GM23338 (cell line): Measurements from ENCODE around the gene TSFM. TPM values are rescaled to one million over a fixed set of nuclear protein-coding genes. Genes with fewer than 3 reads are reported as not detected.

Experiments
- ATAC-seq: fragments of 200-7000 bp; cut with Tn5 transposase; 3 replicates; pipeline ENCODE4 v1.9.1; 2020
- DNase-seq: peaks from one replicate; pipeline ENCODE4 v3.0.0-alpha.2; 2015; ENCODE audit warnings: low spot score
- H2AFZ ChIP-seq: fragments of 200-600 bp; sonication (generic); 2 replicates; pipeline ENCODE4 v1.8.0; 2016; ENCODE audit warnings: antibody characterized with exemption, mild to moderate bottlenecking, moderate library complexity
- H3F3A ChIP-seq: fragments of 200-600 bp; sonication (generic); replicated peaks from 2 replicates; pipeline ENCODE4 v1.8.0; 2017; ENCODE audit warnings: antibody characterized with exemption, mixed run types, low read depth
- H3K27ac ChIP-seq: fragments of 200-600 bp; sonication (generic); 2 replicates; pipeline ENCODE4 v1.6.1; 2016; ENCODE audit warnings: low read depth
- H3K27me3 ChIP-seq: fragments of 200-600 bp; sonication (generic); 2 replicates; pipeline ENCODE4 v1.8.0; 2016; ENCODE audit warnings: mild to moderate bottlenecking, mixed run types, moderate library complexity; ENCODE audit not compliant: insufficient read depth
- H3K36me3 ChIP-seq: fragments of 200-600 bp; sonication (generic); 2 replicates; pipeline ENCODE4 v1.8.0; 2016; ENCODE audit warnings: mild to moderate bottlenecking; ENCODE audit not compliant: insufficient read depth
- H3K4me1 ChIP-seq: fragments of 200-600 bp; sonication (generic); 2 replicates; pipeline ENCODE4 v1.8.0; 2016; ENCODE audit warnings: mild to moderate bottlenecking, moderate library complexity; ENCODE audit not compliant: insufficient read depth
- H3K4me2 ChIP-seq: fragments of 200-600 bp; sonication (generic); 2 replicates; pipeline ENCODE4 v1.7.1; 2017; ENCODE audit warnings: mixed run types
- H3K4me3 ChIP-seq: fragments of 200-600 bp; sonication (generic); 2 replicates; pipeline ENCODE4 v1.6.1; 2016; ENCODE audit warnings: mixed run types
- H3K79me2 ChIP-seq: fragments of 200-600 bp; sonication (generic); replicated peaks from 2 replicates; pipeline ENCODE4 v1.8.0; 2017; ENCODE audit warnings: mild to moderate bottlenecking; ENCODE audit not compliant: insufficient read depth
- H3K9me2 ChIP-seq: fragments of 200-600 bp; sonication (generic); 2 replicates; pipeline ENCODE4 v1.8.0; 2017; ENCODE audit not compliant: insufficient read depth
- H4K20me1 ChIP-seq: fragments of 200-600 bp; sonication (generic); replicated peaks from 2 replicates; pipeline ENCODE4 v1.8.0; 2017; ENCODE audit warnings: mild to moderate bottlenecking; ENCODE audit not compliant: insufficient read depth
- H3K27ac Mint-ChIP-seq: 2 replicates; pipeline ENCODE4 v1.8.0; 2020; ENCODE audit warnings: inconsistent platforms, mild to moderate bottlenecking, moderate library complexity, mixed read lengths
- H3K27me3 Mint-ChIP-seq: 3 replicates; pipeline ENCODE4 v1.8.0; 2022; ENCODE audit warnings: low read depth, mild to moderate bottlenecking, moderate library complexity, mixed read lengths, inconsistent platforms; ENCODE audit not compliant: insufficient read depth, poor library complexity
- H3K36me3 Mint-ChIP-seq: 3 replicates; pipeline ENCODE4 v1.8.0; 2021; ENCODE audit warnings: low read depth, mild to moderate bottlenecking, inconsistent platforms, moderate library complexity, mixed read lengths
- H3K4me1 Mint-ChIP-seq: 3 replicates; pipeline ENCODE4 v1.8.0; 2020; ENCODE audit warnings: mild to moderate bottlenecking, inconsistent platforms, mixed read lengths
- H3K4me3 Mint-ChIP-seq: 3 replicates; pipeline ENCODE4 v1.8.0; 2021; ENCODE audit warnings: moderate library complexity, mild to moderate bottlenecking, inconsistent platforms, mixed read lengths
- H3K9me3 Mint-ChIP-seq: 3 replicates; pipeline ENCODE4 v1.8.0; 2020; ENCODE audit warnings: moderate library complexity, mild to moderate bottlenecking, inconsistent platforms, mixed read lengths
- CREB1 ChIP-seq: fragments of 250-450 bp; sonication (Bioruptor Pico); IDR thresholded peaks from 2 replicates; pipeline ENCODE4 v1.5.0; 2020; ENCODE audit warnings: low read depth, mild to moderate bottlenecking, moderate library complexity
- CTCF ChIP-seq, 2 experiments: fragments of 200-600 bp in 1 of 2; sonication (generic) in 1 of 2; conservative IDR thresholded peaks; 2 replicates each; pipeline versions ENCODE4 v1.5.1 to v1.6.1; 2016 to 2017; ENCODE audit warnings: antibody characterized with exemption in 2 of 2, low read depth in 2 of 2, mild to moderate bottlenecking in 2 of 2, moderate library complexity in 1 of 2
- ETS1 ChIP-seq: IDR thresholded peaks from 2 replicates; pipeline ENCODE4 v1.6.1; 2016; ENCODE audit warnings: antibody characterized with exemption
- EZH2 ChIP-seq: fragments of 200-600 bp; sonication (generic); IDR thresholded peaks from one replicate; pipeline ENCODE4 v1.8.0; 2017; ENCODE audit warnings: antibody characterized with exemption, mild to moderate bottlenecking, low read depth; ENCODE audit not compliant: unreplicated experiment
- EZH2phosphoT487 ChIP-seq: fragments of 200-600 bp; sonication (generic); IDR thresholded peaks from one replicate; pipeline ENCODE4 v1.8.1; 2018; ENCODE audit warnings: antibody characterized with exemption; ENCODE audit not compliant: unreplicated experiment
- POLR2AphosphoS5 ChIP-seq: IDR thresholded peaks from 2 replicates; pipeline ENCODE4 v1.6.1; 2016; ENCODE audit warnings: antibody characterized with exemption, low read depth
- REST ChIP-seq: IDR thresholded peaks from one replicate; pipeline ENCODE4 v1.6.1; 2018; ENCODE audit warnings: antibody characterized with exemption; ENCODE audit not compliant: unreplicated experiment
- STAT1 ChIP-seq: IDR thresholded peaks from one replicate; pipeline ENCODE4 v1.6.1; 2016; ENCODE audit warnings: antibody characterized with exemption; ENCODE audit not compliant: unreplicated experiment
- ZNF114 ChIP-seq: fragments of 250-450 bp; sonication (Bioruptor Pico); IDR thresholded peaks from 2 replicates; pipeline ENCODE4 v1.5.0; 2020; ENCODE audit warnings: mild to moderate bottlenecking, moderate library complexity
- ZNF331 ChIP-seq: fragments of 250-450 bp; sonication (Bioruptor Pico); IDR thresholded peaks from 2 replicates; pipeline ENCODE4 v1.5.0; 2020; ENCODE audit warnings: low read depth, mild to moderate bottlenecking, moderate library complexity
- polyA plus RNA-seq: library from polyadenylated mRNA; unstranded; fragments of >200 nt; fragmentation: Nextera tagmentation; extraction: Ambion mirVana; gene quantifications from 2 replicates; pipeline ENCODE4 v1.2.1, GENCODE V29; 2016
- total RNA-seq: library from RNA; depleted of rRNA; stranded (reverse); fragments of >200 nt; shearing (Covaris generic); gene quantifications from 2 replicates; pipeline ENCODE4 v1.2.3, GENCODE V29; 2014

The TSFM gene
- total and polyA plus RNA-seq, 2 experiments from 2014 or later = 29.5 to 43.1 TPM

GRCh38 chr12:57782243-57782607 lies 362 bp upstream of the TSFM start (continued):
- TF ChIP-seq CTCF (conservative IDR thresholded peaks at IDR 0.05; ENCODE audit: low read depth in 2 of 2) = no peak
- no peak for TF ChIP-seq POLR2AphosphoS5

GRCh38 chr12:57783466-57783801 lies 847 bp downstream of the TSFM start:
- Histone ChIP-seq H3K4me2 (peak overlapping the region; percentile 98), H3K36me3 (peaks cover 20% of the 10 kb centered on the region; the same call in 1 of the 2 replicates), H2AFZ (peak overlapping the region; percentile 73; the same call in 1 of the 2 replicates), H3K4me3 (peak overlapping the region; percentile 100), H3K79me2 (peaks cover 18% of the 10 kb centered on the region), H3K9me2 (no peaks in the 10 kb centered on the region), H3F3A (no peaks in the 10 kb centered on the region), H4K20me1 (peaks cover 7% of the 10 kb centered on the region), H3K27ac (no peak overlapping the region), H3K27me3 (no peaks in the 10 kb centered on the region), H3K4me1 (peaks cover 5% of the 10 kb centered on the region; the same call in 1 of the 2 replicates)
- ATAC-seq = no peak
- peaks cover 31% of the 10 kb centered on the region for H3K36me3 Mint-ChIP-seq
- H3K27ac Mint-ChIP-seq = no peak overlapping the region
- H3K27me3 Mint-ChIP-seq = peaks cover 5% of the 10 kb centered on the region
- TF ChIP-seq CREB1 (CRISPR knock-in tag) (no peak), CTCF (conservative IDR thresholded peaks at IDR 0.05; ENCODE audit: low read depth in 2 of 2) (no peak), ZNF114 (CRISPR knock-in tag) (no peak), ZNF331 (no peak), ETS1 (no peak), EZH2phosphoT487 (no peak), STAT1 (no peak), EZH2 (no peak), REST (no peak), POLR2AphosphoS5 (no peak)
- no peaks in the 10 kb centered on the region for H3K9me3 Mint-ChIP-seq
- DNase-seq = no peak
- H3K4me3 Mint-ChIP-seq = peak overlapping the region; percentile 100
- peaks cover 4% of the 10 kb centered on the region; the same call in 1 of the 3 replicates for H3K4me1 Mint-ChIP-seq
